Activated CD8-positive, alpha-beta memory T cell treated with anti-CD3 and anti-CD28 coated beads, Interleukin-2, amount 10 ng/mL, durations not matched to agents 7 days and 5 days (primary cell): ENCODE data around the gene ILKAP. TPM values are rescaled to one million over a fixed set of nuclear protein-coding genes. Genes with fewer than 3 reads are reported as not detected.
A peak's percentile ranks its signal among the peaks of the same experiment; 100 is the strongest.

Experiments used
- ATAC-seq: fragments of 150-1000 bp; cut with Tn5 transposase; one replicate; pipeline ENCODE4 v1.10.0; 2021; ENCODE audit warnings: moderate library complexity
- CTCF ChIA-PET: fragments of 350-600 bp; sonication (Branson Sonifier 250); formaldehyde crosslinking; loops from one replicate; lab custom pipeline; 2021; ENCODE audit warnings: antibody characterized with exemption; lab: Charles Lee
- DNase-seq: peaks from one replicate; pipeline ENCODE4 v3.0.0-alpha.2; 2020
- H3K27ac Mint-ChIP-seq: one replicate; pipeline ENCODE4 v1.8.0; 2021; ENCODE audit warnings: mild to moderate bottlenecking, mixed read lengths
- H3K27me3 Mint-ChIP-seq: one replicate; pipeline ENCODE4 v1.8.0; 2021; ENCODE audit warnings: mixed read lengths
- H3K36me3 Mint-ChIP-seq: one replicate; pipeline ENCODE4 v1.8.0; 2021; ENCODE audit warnings: mild to moderate bottlenecking, mixed read lengths
- H3K4me1 Mint-ChIP-seq: one replicate; pipeline ENCODE4 v1.8.0; 2021; ENCODE audit warnings: mixed read lengths
- H3K4me3 Mint-ChIP-seq: one replicate; pipeline ENCODE4 v1.8.0; 2021; ENCODE audit warnings: mild to moderate bottlenecking, moderate library complexity, mixed read lengths
- H3K9me3 Mint-ChIP-seq: one replicate; pipeline ENCODE4 v1.8.0; 2022; ENCODE audit warnings: low read depth, mixed read lengths
- total RNA-seq, 2 experiments: library from RNA; stranded (reverse); gene quantifications; one replicate each; pipeline ENCODE4 v1.2.3, GENCODE V29; 2021

The ILKAP gene
- total RNA-seq, 2 experiments from 2014 or later: 52.6 to 61.7 TPM

DNA sequence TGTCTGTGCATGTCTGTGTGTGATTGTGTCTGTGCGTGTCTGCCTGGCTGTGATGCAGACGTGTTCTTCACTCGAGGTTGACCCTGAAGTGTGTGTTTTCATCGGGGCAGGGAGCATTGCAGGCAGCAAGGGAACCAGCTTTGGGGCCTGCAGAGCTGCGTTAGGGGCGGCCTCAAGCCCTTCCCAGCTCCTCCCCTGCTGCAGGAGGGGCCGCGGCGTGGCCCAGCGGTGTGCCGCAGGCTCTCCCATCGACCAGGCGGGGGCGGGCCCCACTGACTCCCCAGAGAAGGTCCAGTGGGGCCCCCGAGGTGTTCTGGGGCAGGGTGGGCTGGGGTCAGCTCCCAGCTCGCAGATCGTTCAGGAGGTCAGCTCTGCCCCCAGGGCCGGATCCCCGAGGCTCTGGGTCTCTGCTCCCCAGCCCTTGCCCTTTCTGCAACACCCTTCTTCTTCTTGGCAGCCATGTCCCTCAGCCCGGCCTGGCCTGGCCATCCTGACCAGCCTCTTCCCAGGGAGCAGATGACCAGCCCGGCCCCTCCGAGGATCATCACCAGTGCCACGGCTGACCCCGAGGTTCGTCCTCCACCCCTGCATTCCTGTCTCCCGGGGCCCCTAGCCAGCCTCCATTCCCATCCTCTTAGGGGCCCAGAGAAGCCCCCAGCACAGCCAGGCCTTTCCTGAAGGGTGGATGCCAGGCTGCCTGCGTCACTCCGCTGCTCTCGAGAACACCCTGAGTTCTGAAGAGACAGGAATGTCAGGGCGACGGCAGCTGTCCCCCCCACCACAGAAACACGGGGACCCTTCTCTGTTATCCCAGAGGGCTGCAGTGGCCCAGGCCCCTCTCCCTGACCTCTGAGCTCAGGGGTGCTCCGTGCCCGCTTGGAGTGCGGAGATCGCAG, 76.1 kb downstream of the ILKAP start:
- ATAC-seq (peak; percentile 69), DNase-seq (no peak)
- Mint-ChIP-seq H3K4me3 (no peak overlapping the region), H3K4me1 (no peaks in the 10 kb centered on the region), H3K36me3 (no peaks in the 10 kb centered on the region), H3K9me3 (no peaks in the 10 kb centered on the region), H3K27ac (no peak overlapping the region), H3K27me3 (no peaks in the 10 kb centered on the region)
- CTCF ChIA-PET: no interaction called here

DNA sequence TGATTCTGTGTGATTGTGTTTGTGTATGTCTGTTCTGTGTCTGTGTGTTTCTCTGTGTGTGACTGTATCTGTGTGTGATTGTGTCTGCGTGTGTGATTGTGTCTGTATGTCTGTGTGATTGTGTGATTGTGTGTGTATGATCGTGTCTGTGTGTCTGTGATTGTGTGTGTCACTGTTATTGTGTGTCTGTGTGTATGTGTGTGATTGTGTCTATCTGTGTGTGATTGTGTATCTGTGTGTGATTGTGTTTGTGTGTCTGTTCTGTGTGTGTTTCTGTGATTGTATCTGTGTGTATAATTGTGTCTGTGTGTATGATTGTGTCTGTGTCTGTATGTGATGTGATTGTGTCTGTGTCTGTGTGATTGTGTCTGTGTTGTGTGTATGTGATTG, 76.7 kb downstream of the ILKAP start:
- no peaks in the 10 kb centered on the region for H3K9me3 Mint-ChIP-seq
- DNase-seq (no peak), ATAC-seq (no peak)
- no peaks in the 10 kb centered on the region for H3K4me1 Mint-ChIP-seq
- no peak overlapping the region for H3K4me3 Mint-ChIP-seq
- H3K27ac Mint-ChIP-seq: no peak overlapping the region
- H3K27me3 Mint-ChIP-seq: no peaks in the 10 kb centered on the region
- CTCF ChIA-PET: no interaction called here
- H3K36me3 Mint-ChIP-seq: no peaks in the 10 kb centered on the region

DNA sequence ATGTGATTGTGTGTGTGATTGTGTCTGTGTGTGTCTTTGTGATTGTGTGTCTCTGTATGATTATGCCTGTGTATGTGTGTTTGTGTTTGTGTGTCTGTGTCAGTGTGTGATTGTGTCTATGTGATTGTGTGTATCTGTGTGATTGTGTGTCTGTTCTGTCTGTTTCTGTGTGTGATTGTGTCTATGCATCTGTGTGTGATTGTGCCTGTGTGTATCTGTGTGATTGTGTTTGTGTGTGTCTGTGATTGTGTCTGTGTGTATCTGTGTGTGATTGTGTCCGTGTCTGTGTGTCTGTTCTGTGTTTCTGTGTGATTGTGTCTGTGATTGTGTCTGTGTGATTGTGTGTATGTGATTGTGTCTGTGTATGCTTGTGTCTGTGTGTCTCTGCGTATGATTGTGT, 77.2 kb downstream of the ILKAP start:
- no peak for ATAC-seq
- Mint-ChIP-seq H3K27me3 (no peaks in the 10 kb centered on the region), H3K4me1 (no peaks in the 10 kb centered on the region), H3K9me3 (no peaks in the 10 kb centered on the region), H3K27ac (no peak overlapping the region), H3K36me3 (no peaks in the 10 kb centered on the region), H3K4me3 (no peak overlapping the region)
- DNase-seq: no peak
- CTCF ChIA-PET: no interaction called here

DNA sequence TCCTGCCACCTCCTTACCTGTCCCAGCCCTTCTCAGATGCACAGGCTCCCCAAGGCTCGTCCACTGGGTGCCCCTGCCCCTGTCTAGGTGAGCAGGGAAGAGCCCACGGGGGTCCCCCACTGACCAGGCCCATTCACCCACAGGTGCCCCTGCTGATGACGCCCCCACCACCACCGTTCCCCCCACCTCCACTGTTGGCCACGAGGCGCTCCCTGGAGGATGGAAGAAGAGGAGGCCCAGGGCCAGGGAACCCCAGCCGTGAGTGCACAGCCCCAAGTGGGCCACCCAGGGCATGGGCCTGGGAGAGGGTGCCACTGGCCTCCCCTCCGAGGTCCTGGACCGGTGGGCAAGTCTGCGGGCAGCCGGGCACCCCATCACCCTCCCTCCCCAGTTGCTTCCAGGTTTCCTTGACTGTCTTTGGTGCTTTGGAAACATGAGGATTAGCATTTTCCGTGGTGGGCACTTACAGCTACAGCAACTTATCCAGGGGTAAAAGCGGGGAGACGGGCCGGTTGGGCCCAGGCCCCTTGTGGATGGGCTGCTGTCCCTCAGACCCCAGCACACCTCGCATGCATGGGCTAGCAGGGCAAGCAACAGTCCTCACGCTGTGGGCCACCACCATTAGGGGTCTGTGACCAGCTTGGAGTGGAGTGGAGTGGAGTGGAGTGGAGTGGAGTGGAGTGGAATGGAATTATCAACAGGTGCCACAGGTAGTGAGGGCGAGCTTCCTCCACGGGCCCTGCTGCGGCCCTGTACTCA, 78.2 kb downstream of the ILKAP start:
- no peak overlapping the region for H3K27ac Mint-ChIP-seq
- DNase-seq (no peak), ATAC-seq (no peak)
- H3K9me3 Mint-ChIP-seq: no peaks in the 10 kb centered on the region
- CTCF ChIA-PET: no interaction called here
- no peaks in the 10 kb centered on the region for H3K27me3 Mint-ChIP-seq
- H3K36me3 Mint-ChIP-seq: no peaks in the 10 kb centered on the region
- H3K4me1 Mint-ChIP-seq: no peaks in the 10 kb centered on the region
- H3K4me3 Mint-ChIP-seq: no peak overlapping the region

DNA sequence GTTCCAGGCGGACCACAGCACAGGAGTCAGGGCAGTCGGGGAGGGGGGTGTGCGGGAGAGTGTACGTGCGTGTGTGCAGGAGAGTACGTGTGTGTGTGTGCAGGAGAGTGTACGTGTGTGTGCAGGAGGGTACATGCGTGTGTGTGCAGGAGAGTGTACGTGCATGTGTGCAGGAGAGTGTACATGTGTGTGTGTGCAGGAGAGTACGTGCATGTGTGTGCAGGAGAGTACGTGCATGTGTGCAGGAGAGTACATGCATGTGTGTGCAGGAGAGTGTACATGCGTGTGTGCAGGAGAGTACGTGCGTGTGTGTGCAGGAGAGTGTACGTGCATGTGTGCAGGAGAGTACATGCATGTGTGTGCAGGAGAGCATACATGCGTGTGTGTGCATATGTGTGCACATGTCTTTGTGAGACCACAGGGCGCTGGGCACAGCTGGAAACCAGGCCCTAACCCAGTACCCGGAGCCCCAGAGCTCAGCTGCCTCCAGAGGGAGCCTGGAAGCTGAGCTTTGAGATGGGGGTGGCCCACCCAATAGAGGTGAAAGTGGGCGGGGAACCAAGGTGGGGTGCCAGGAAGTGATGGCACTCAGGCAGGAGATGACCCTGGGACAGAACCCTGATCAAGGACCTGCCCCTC, 78.9 kb downstream of the ILKAP start:
- DNase-seq (no peak), ATAC-seq (no peak)
- no peak overlapping the region for H3K27ac Mint-ChIP-seq
- H3K4me1 Mint-ChIP-seq: no peaks in the 10 kb centered on the region
- CTCF ChIA-PET: no interaction called here
- no peaks in the 10 kb centered on the region for H3K9me3 Mint-ChIP-seq
- H3K27me3 Mint-ChIP-seq: no peaks in the 10 kb centered on the region
- no peak overlapping the region for H3K4me3 Mint-ChIP-seq
- H3K36me3 Mint-ChIP-seq: no peaks in the 10 kb centered on the region

DNA sequence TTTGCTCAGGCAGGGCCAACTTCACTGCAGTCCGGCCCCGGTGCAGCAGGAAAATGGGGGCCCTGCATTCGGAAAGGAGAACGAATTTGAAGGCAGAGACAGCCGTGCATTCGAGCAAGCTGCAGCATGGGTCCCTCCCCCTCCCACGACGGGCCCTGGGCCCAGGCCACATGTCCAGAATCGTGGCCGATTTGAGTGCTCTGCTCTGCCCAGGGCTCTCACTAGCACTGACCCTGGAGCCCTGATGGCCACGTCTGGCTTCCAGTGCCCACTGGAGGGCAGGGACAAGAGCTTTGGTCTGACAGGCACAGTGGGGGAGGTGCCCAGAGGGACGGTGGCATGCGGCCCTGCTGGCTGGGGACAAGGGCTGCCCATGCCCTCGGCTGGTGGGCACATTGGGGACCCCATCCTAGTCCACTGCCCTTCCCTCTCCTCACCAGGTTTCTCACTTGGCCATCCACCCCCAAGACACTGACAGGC, 79.5 kb downstream of the ILKAP start:
- Mint-ChIP-seq H3K36me3 (no peaks in the 10 kb centered on the region), H3K4me1 (no peaks in the 10 kb centered on the region), H3K9me3 (no peaks in the 10 kb centered on the region), H3K4me3 (no peak overlapping the region), H3K27ac (no peak overlapping the region), H3K27me3 (peaks cover under 1% of the 10 kb centered on the region)
- CTCF ChIA-PET: no interaction called here
- ATAC-seq (no peak), DNase-seq (no peak)

DNA sequence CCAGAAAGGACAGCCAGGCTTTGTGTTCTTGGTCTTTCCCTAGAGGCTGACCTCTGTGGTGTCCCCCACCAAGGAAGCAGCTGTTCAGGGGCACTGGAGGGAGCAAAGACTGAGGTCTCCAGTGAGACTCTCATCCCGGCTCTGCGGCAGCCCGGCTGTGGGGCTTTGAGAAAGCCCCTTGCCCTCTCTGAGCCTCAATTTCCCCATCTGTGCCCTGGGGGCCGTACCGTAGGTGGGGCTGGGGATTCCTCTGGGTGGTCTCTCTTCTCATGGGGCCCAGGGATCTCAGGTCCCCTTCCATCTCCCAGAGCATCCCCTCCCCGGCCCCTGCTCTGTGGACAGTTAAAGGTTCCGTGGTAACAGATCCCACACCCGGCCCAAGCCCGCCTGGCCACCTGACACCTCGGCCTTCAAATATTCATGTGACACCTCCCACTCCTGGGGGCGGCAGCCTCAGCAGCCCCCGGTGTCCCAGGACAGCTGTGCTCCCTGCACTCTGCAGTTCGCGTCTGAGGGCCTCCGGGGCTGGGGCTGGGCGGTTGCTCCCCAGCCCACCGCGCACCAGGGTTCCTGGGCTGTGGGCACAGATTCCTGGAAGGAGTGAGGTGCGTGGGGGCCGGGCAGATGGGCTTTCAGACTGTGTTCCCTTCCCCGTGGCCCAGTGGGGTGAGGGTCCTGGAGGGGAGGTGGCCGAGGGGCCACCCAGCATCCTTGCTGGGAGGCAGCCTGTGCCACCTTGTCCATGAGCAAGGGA, 80.1 kb downstream of the ILKAP start:
- DNase-seq: no peak
- no peak overlapping the region for H3K27ac Mint-ChIP-seq
- H3K4me3 Mint-ChIP-seq: no peak overlapping the region
- peaks cover 3% of the 10 kb centered on the region for H3K27me3 Mint-ChIP-seq
- no peaks in the 10 kb centered on the region for H3K4me1 Mint-ChIP-seq
- H3K9me3 Mint-ChIP-seq: no peaks in the 10 kb centered on the region
- no peaks in the 10 kb centered on the region for H3K36me3 Mint-ChIP-seq
- CTCF ChIA-PET: no interaction called here
- ATAC-seq: no peak

DNA sequence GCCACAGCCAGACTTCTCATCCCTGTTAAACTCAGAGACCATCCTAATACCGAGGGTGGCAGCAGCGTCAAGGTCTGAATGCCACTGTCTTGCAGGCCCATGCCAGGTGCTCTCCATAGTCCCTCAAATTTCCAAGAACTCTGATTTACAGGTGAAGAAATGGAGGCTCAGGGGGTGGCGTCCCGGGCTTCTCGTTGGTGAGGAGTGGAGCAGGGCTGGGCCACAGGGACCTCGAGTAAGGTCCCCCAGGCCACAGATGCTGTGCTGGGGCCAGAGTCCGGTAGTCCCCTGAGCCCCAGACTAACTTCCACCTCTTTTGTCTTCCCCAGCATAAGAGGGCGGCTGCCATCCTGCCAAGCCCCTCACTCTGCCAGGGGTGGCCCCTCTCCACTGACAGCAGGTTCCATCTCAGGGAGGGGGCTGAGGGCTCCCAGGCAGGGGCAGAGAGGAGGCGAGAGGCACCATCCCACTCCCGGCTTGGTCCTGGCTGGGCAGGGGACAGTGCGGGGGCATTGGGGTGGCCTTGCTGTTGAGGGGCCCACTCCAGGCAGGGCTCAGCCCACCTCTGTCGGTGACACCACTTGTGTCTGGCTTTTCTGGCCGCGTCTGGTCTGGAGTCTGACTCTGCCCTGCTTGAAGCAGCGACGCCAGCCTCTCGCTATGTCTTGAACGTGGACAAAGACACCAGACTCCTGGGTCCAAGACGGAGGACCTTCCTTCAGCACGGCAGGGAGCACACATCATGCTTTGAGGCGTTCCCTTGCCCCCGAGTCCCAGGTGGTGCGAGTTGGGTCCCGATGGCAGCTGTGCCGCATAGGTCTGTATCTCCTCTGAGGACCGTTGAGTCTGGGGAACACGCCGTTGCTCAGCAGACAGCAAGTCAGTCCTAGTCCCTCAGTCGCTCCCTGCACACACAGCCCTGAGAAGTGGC, 80.9 kb downstream of the ILKAP start:
- ATAC-seq: no peak
- H3K27me3 Mint-ChIP-seq: peaks cover 3% of the 10 kb centered on the region
- CTCF ChIA-PET: no interaction called here
- no peaks in the 10 kb centered on the region for H3K36me3 Mint-ChIP-seq
- no peak overlapping the region for H3K27ac Mint-ChIP-seq
- no peaks in the 10 kb centered on the region for H3K9me3 Mint-ChIP-seq
- no peak overlapping the region for H3K4me3 Mint-ChIP-seq
- H3K4me1 Mint-ChIP-seq: no peaks in the 10 kb centered on the region
- no peak for DNase-seq

DNA sequence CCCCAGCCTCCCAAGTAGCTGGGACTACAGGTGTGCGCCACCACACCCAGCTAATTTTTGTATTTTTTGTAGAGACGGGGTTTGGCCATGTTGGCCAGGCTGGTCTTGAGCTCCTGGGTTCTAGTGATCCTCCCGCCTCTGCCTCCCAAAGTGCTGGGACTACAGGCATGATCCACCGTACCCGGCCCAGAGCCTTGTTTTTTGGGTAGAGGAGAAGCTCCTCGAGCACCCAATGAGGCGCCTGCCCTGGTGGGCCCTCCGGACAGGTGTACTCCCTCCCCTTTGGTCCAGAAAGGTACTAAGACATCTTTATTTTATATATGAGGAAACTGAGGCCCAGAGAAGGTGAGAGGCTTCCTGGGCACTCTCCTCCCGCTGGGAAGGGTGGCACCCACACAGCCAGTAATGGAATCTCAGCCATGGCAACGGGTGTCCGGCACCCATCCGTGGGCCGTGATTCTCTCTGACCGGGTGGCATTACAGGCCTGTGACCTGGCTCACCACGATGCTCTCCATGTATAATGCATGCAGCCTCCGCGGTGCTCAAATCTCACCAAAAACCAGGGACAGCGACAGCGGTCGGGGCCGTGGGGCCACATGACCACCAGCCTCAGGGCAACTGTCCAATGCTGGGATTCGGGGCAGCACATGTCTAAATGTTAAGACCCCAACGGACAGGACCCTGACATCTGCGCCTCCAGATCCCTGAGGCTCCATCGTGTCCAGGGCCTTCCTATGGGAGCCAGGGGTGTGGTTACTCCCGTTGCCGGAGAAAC, 81.8 kb downstream of the ILKAP start:
- ATAC-seq: no peak
- no peak overlapping the region for H3K4me3 Mint-ChIP-seq

DNA sequence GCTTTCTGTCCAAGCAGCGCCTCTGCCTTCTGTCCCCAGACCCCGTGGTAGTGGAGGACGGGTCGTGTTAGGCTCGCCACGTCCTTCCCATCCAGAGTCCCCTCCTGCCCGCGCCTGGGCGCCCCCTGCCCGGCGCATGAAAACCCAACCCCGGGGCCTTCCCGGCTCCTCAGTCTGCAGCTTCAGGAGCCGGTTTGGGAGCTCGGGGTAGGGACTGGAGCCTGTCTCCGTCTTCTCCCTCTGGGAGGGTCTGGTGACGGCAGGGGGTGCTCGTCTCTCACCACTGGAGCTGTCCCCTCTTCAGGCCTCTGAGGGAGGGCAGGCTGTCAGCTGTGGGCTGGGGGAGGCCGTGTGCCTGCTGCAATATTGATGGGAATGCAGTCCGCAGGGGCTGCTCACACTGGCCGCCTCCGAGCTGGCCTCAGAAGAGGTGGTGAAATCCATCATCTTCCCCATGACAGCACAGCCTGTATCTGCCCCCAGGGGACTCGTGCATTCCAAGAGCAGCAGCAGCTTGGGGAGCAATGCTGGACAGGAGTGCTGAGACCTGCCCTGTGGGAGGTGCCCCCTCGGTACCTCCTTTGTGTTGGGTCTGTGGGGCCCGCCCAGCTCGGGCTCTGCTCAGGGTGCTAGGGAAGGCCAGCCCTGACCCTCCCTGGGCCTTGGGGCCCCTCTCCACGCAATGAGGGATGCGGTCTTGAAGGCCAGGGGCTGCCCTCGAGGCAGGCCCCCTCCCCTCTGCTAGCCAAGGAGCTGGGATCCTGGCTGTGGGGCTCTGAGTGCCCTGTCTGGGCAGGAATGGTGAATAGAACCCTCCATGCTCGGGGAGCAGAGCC, 82.8 kb downstream of the ILKAP start:
- H3K36me3 Mint-ChIP-seq: no peaks in the 10 kb centered on the region
- ATAC-seq: no peak
- DNase-seq: no peak
- CTCF ChIA-PET: no interaction called here
- peaks cover 3% of the 10 kb centered on the region for H3K27me3 Mint-ChIP-seq
- no peak overlapping the region for H3K27ac Mint-ChIP-seq
- no peak overlapping the region for H3K4me3 Mint-ChIP-seq
- no peaks in the 10 kb centered on the region for H3K4me1 Mint-ChIP-seq
- H3K9me3 Mint-ChIP-seq: no peaks in the 10 kb centered on the region

More for the DNA sequence above, 81.8 kb downstream of the ILKAP start:
- no peaks in the 10 kb centered on the region for H3K36me3 Mint-ChIP-seq
- CTCF ChIA-PET: no interaction called here
- H3K4me1 Mint-ChIP-seq: no peaks in the 10 kb centered on the region
- H3K27ac Mint-ChIP-seq: no peak overlapping the region
- DNase-seq: no peak
- H3K27me3 Mint-ChIP-seq: peaks cover 3% of the 10 kb centered on the region
- H3K9me3 Mint-ChIP-seq: no peaks in the 10 kb centered on the region
